H1 (cell line): ENCODE measurements around the gene HINT2. TPM values are rescaled to one million over a fixed set of nuclear protein-coding genes. Genes with fewer than 3 reads are reported as not detected.

ENCODE experiments used
- CTCF ChIA-PET: fragments of 300-600 bp; sonication (Branson Sonifier 250); formaldehyde crosslinking; loops from one replicate; lab custom pipeline; 2021; ENCODE audit not compliant: partially characterized antibody; lab: Charles Lee
- POLR2A ChIA-PET: fragments of 300-600 bp; sonication (Branson Sonifier 250); formaldehyde crosslinking; loops from one replicate; lab custom pipeline; 2021; ENCODE audit warnings: inconsistent platforms; ENCODE audit not compliant: partially characterized antibody; lab: Charles Lee
- DNase-seq, 2 experiments: peaks; one replicate each; pipeline versions ENCODE4 v3.0.0 to v3.0.0-alpha.2; 2010 to 2022; ENCODE audit warnings: low spot score in 2 of 2, low read depth in 1 of 2, mixed read lengths in 1 of 2
- FAIRE-seq: peaks from 2 replicates; lab custom pipeline; 2011; peaks lifted over from hg19 to GRCh38; lab: Jason Lieb, UNC
- H2AFZ ChIP-seq: 2 replicates; pipeline ENCODE4 v1.8.1; 2012; ENCODE audit warnings: low read length, inconsistent platforms
- H2AK5ac ChIP-seq: 2 replicates; pipeline ENCODE4 v1.6.1; 2013; ENCODE audit warnings: low read depth, low read length
- H2BK120ac ChIP-seq: replicated peaks from 2 replicates; pipeline ENCODE3; 2013; ENCODE audit warnings: low read depth, low read length, inconsistent platforms
- H2BK12ac ChIP-seq: 2 replicates; pipeline ENCODE4 v1.6.1; 2013; ENCODE audit warnings: low read depth, low read length
- H2BK15ac ChIP-seq: 2 replicates; pipeline ENCODE4 v1.6.1; 2013; ENCODE audit warnings: low read length
- H2BK20ac ChIP-seq: 2 replicates; pipeline ENCODE4 v1.6.1; 2013; ENCODE audit warnings: low read length
- H2BK5ac ChIP-seq: 2 replicates; pipeline ENCODE4 v1.6.1; 2013; ENCODE audit warnings: low read depth, low read length
- H3K14ac ChIP-seq: 2 replicates; pipeline ENCODE4 v1.6.1; 2013; ENCODE audit warnings: inconsistent platforms; ENCODE audit not compliant: insufficient read length
- H3K18ac ChIP-seq: 2 replicates; pipeline ENCODE4 v1.6.1; 2013; ENCODE audit warnings: low read length; ENCODE audit errors: extremely low read depth
- H3K23ac ChIP-seq: 2 replicates; pipeline ENCODE4 v1.6.1; 2013; ENCODE audit warnings: inconsistent platforms; ENCODE audit not compliant: insufficient read length
- H3K23me2 ChIP-seq: 2 replicates; pipeline ENCODE4 v1.6.1; 2013; ENCODE audit warnings: low read depth, low read length
- H3K27ac ChIP-seq: 2 replicates; pipeline ENCODE4 v1.6.1; 2011; ENCODE audit warnings: low read depth, low read length, inconsistent platforms
- H3K27me3 ChIP-seq, 4 experiments: replicated peaks in 1 of 4; 1 replicate in 1 of 4; 2 replicates in 3 of 4; pipeline versions ENCODE4 v1.6.1 to v1.8.1; 2011 to 2013; ENCODE audit warnings: low read length in 3 of 4, mild to moderate bottlenecking in 3 of 4, inconsistent platforms in 2 of 4, mixed read lengths in 2 of 4, moderate library complexity in 1 of 4; ENCODE audit not compliant: control insufficient read depth in 3 of 4, insufficient read depth in 3 of 4; ENCODE audit errors: extremely low read depth in 1 of 4
- H3K36me3 ChIP-seq, 4 experiments: 2 replicates each; pipeline versions ENCODE4 v1.6.1 to v1.8.1; 2011 to 2013; ENCODE audit warnings: mild to moderate bottlenecking in 4 of 4, low read length in 3 of 4, moderate library complexity in 2 of 4, control low read depth in 1 of 4, inconsistent platforms in 1 of 4; ENCODE audit not compliant: insufficient read depth in 4 of 4, control insufficient read depth in 2 of 4
- H3K4ac ChIP-seq: replicated peaks from 2 replicates; pipeline ENCODE3; 2013; ENCODE audit warnings: low read length, low read depth, mixed read lengths, inconsistent platforms; ENCODE audit not compliant: insufficient read length
- H3K4me1 ChIP-seq, 4 experiments: replicated peaks in 1 of 4; 1 replicate in 1 of 4; 2 replicates in 3 of 4; pipeline versions ENCODE4 v1.6.1 to v1.8.1; 2011 to 2013; ENCODE audit warnings: low read length in 3 of 4, inconsistent platforms in 2 of 4, mixed read lengths in 1 of 4; ENCODE audit not compliant: insufficient read depth in 4 of 4, control insufficient read depth in 3 of 4
- H3K4me2 ChIP-seq, 2 experiments: 2 replicates each; pipeline versions ENCODE4 v1.6.1 to v1.8.1; 2011 to 2013; ENCODE audit warnings: low read depth in 2 of 2, low read length in 2 of 2, control low read depth in 1 of 2, inconsistent platforms in 1 of 2, mild to moderate bottlenecking in 1 of 2; ENCODE audit not compliant: insufficient read depth in 1 of 2
- H3K4me3 ChIP-seq, 4 experiments: fragments of 200-600, 300-600 bp in 1 of 4; sonication (generic), shearing (Covaris generic), sonication (Bioruptor Twin) in 1 of 4; 2 replicates each; pipeline versions ENCODE4 v1.5.1 to v1.8.1; 2011 to 2016; ENCODE audit warnings: low read length in 4 of 4, low read depth in 3 of 4, control low read depth in 2 of 4, inconsistent platforms in 2 of 4, mild to moderate bottlenecking in 2 of 4, mixed read lengths in 1 of 4, moderate library complexity in 1 of 4; ENCODE audit not compliant: insufficient read depth in 2 of 4; ENCODE audit errors: extremely low read depth in 1 of 4
- H3K56ac ChIP-seq: replicated peaks from 2 replicates; pipeline ENCODE3; 2013; ENCODE audit warnings: low read depth, mild to moderate bottlenecking, mixed read lengths, low read length, inconsistent platforms; ENCODE audit not compliant: insufficient read length
- H3K79me1 ChIP-seq: 2 replicates; pipeline ENCODE4 v1.6.1; 2013; ENCODE audit warnings: low read depth, low read length, control low read depth
- H3K79me2 ChIP-seq, 2 experiments: 2 replicates each; pipeline versions ENCODE4 v1.6.1 to v1.8.1; 2012 to 2013; ENCODE audit warnings: low read length in 2 of 2, mild to moderate bottlenecking in 2 of 2, inconsistent platforms in 1 of 2; ENCODE audit not compliant: insufficient read depth in 2 of 2, control insufficient read depth in 1 of 2
- H3K9ac ChIP-seq, 4 experiments: replicated peaks in 1 of 4; 1 replicate in 1 of 4; 2 replicates in 3 of 4; pipeline versions ENCODE4 v1.6.1 to v1.8.1; 2011 to 2013; ENCODE audit warnings: low read depth in 3 of 4, low read length in 3 of 4, control low read depth in 2 of 4, mild to moderate bottlenecking in 2 of 4, moderate library complexity in 2 of 4, inconsistent platforms in 1 of 4; ENCODE audit errors: extremely low read depth in 1 of 4
- H3K9me3 ChIP-seq, 2 experiments: 2 replicates each; pipeline versions ENCODE4 v1.6.1 to v1.8.1; 2012 to 2013; ENCODE audit warnings: mild to moderate bottlenecking in 2 of 2, moderate library complexity in 2 of 2, control low read depth in 1 of 2, inconsistent platforms in 1 of 2, low read depth in 1 of 2, low read length in 1 of 2, mixed read lengths in 1 of 2; ENCODE audit not compliant: insufficient read depth in 2 of 2
- H4K20me1 ChIP-seq, 2 experiments: replicated peaks in 1 of 2; 2 replicates each; pipeline versions ENCODE3 to v1.8.1; 2011 to 2013; ENCODE audit warnings: inconsistent platforms in 2 of 2, low read length in 2 of 2, mild to moderate bottlenecking in 1 of 2; ENCODE audit not compliant: insufficient read depth in 2 of 2, control insufficient read depth in 1 of 2
- H4K5ac ChIP-seq: 2 replicates; pipeline ENCODE4 v1.6.1; 2013; ENCODE audit warnings: low read length, low read depth, mixed read lengths, inconsistent platforms; ENCODE audit not compliant: insufficient read length
- H4K8ac ChIP-seq: 2 replicates; pipeline ENCODE4 v1.8.0; 2013; ENCODE audit warnings: mild to moderate bottlenecking, moderate library complexity, low read length, inconsistent platforms; ENCODE audit not compliant: insufficient read depth; ENCODE audit errors: extremely low read depth
- H4K91ac ChIP-seq: replicated peaks from 2 replicates; pipeline ENCODE3; 2013; ENCODE audit warnings: low read length, mixed read lengths, inconsistent platforms; ENCODE audit not compliant: insufficient read length
- CHD2 ChIP-seq: IDR thresholded peaks from 2 replicates; pipeline ENCODE4 v1.6.1; 2012; ENCODE audit warnings: low read length, improper control_type of control experiment
- NRF1 ChIP-seq: IDR thresholded peaks from 2 replicates; pipeline ENCODE4 v1.6.1; 2011; ENCODE audit warnings: mild to moderate bottlenecking, low read depth, low read length, improper control_type of control experiment
- POLR2AphosphoS5 ChIP-seq: IDR thresholded peaks from 2 replicates; pipeline ENCODE4 v1.6.1; 2011; ENCODE audit warnings: low read depth, low read length
- WGBS, 2 experiments: shearing (Covaris generic) in 1 of 2; methylation state at CpG; one replicate each; pipeline versions ENCODE4 v1.1.6 to v1.1.7; 2013 to 2015; ENCODE audit warnings: low lambda C conversion rate in 2 of 2, mixed read lengths in 2 of 2, inconsistent platforms in 1 of 2, low coverage in 1 of 2, missing lambda C conversion rate in 1 of 2; ENCODE audit not compliant: insufficient replicate concordance in 2 of 2, insufficient coverage in 1 of 2, insufficient read length in 1 of 2; ENCODE audit errors: extremely low coverage in 1 of 2, missing lambda C conversion rate in 1 of 2; 5-methylcytosine and 5-hydroxymethylcytosine counted together
- polyA plus RNA-seq, 7 experiments: library from polyadenylated mRNA; depleted of rRNA in 3 of 7; stranded (reverse) in 5 of 7; unstranded in 2 of 7; fragments of >200 nt in 5 of 7; fragments of 200-250 nt in 2 of 7; gene quantifications; 1 replicate in 5 of 7; 2 replicates in 1 of 7; 4 replicates in 1 of 7; pipeline versions ENCODE4 v1.2.1 to v1.2.3, GENCODE V29; 2011 to 2013; ENCODE audit warnings: missing spikeins in 2 of 7, mixed read lengths in 2 of 7
- total RNA-seq: library from RNA; stranded (reverse); fragmentation: NEBNext Ultra II Directional; extraction: Animal tissue kit (Norgen Biotek cat#: 25700); gene quantifications from 2 replicates; pipeline ENCODE4 v1.2.1, GENCODE V29; 2021

The HINT2 gene
- total and polyA plus RNA-seq, 2 of the 8 experiments (the other 6 are each of a cell fraction or from before 2014, with no cell fraction given), result 32.1 to 51.2 TPM

GRCh38 chr9:35771075-35771433, 43.8 kb downstream of the HINT2 start:
- Histone ChIP-seq H3K23me2 (no peaks in the 10 kb centered on the region), H2BK12ac (no peak overlapping the region), H3K4ac (no peak overlapping the region), H2AFZ (no peak overlapping the region), H3K79me2 (no peaks in the 10 kb centered on the region), H4K8ac (no peak overlapping the region), H3K9me3 (no peaks in the 10 kb centered on the region), H2BK20ac (no peak overlapping the region), H2AK5ac (no peak overlapping the region), H4K20me1 (no peaks in the 10 kb centered on the region), H3K18ac (no peak overlapping the region), H3K9ac (no peak overlapping the region), H3K4me1 (peaks cover 0 to 6% (median 4%) of the 10 kb centered on the region in 4 experiments; a peak in 6 of 7 replicates), H3K27ac (no peak overlapping the region), H3K4me2 (no peak overlapping the region), H3K56ac (no peak overlapping the region), H3K4me3 (no peak overlapping the region), H3K79me1 (no peaks in the 10 kb centered on the region), H4K91ac (no peak overlapping the region), H3K36me3 (no peaks in the 10 kb centered on the region), H3K14ac (no peak overlapping the region), H3K23ac (no peak overlapping the region), H3K27me3 (no peaks in the 10 kb centered on the region), H2BK120ac (no peak overlapping the region), H2BK5ac (no peak overlapping the region), H4K5ac (no peak overlapping the region), H2BK15ac (no peak overlapping the region)
- CTCF ChIA-PET, result interaction anchor here (0.6 to 3.2 kb wide), 9 partner anchors 8 to 1438 kb away, joined by 3 to 12 read pairs (median 4); partner anchors contain the start of genes CREB3 and TLN1
- 93% methylated on average over 4 of the region's 4 CpGs; no CpG with 5 or more reads in 1 of the 2 experiments for WGBS, 2 experiments
- POLR2A ChIA-PET, result interaction anchor here (0.7 to 1.7 kb wide), 4 partner anchors 10 to 361 kb away, joined by 3 to 4 read pairs (median 4); no protein-coding TSS in a partner anchor
- FAIRE-seq (no peak), DNase-seq (no peak)
- TF ChIP-seq POLR2AphosphoS5 (no peak), CHD2 (no peak), NRF1 (no peak)
